Activated naive CD4-positive, alpha-beta T cell treated with anti-CD3 and anti-CD28 coated beads for 36 hours (primary cell): ENCODE results near the gene SHISA6. TPM values are rescaled to one million over a fixed set of nuclear protein-coding genes. Genes with fewer than 3 reads are reported as not detected.

Experiments used
- CTCF ChIA-PET: fragments of 350-600 bp; sonication (Branson Sonifier 250); formaldehyde crosslinking; loops from one replicate; lab custom pipeline; 2021; ENCODE audit warnings: antibody characterized with exemption; lab: Charles Lee
- DNase-seq: peaks from one replicate; pipeline ENCODE4 v3.0.0-alpha.2; 2020
- H3K27ac Mint-ChIP-seq: one replicate; pipeline ENCODE4 v1.8.0; 2021; ENCODE audit warnings: mild to moderate bottlenecking, mixed read lengths
- H3K27me3 Mint-ChIP-seq: one replicate; pipeline ENCODE4 v1.8.0; 2021; ENCODE audit warnings: low read depth, mixed read lengths
- H3K36me3 Mint-ChIP-seq: one replicate; pipeline ENCODE4 v1.8.0; 2021; ENCODE audit warnings: low read depth, mixed read lengths
- H3K4me1 Mint-ChIP-seq: one replicate; pipeline ENCODE4 v1.8.0; 2021; ENCODE audit warnings: low read depth, mixed read lengths
- H3K4me3 Mint-ChIP-seq: one replicate; pipeline ENCODE4 v1.8.0; 2021; ENCODE audit warnings: mild to moderate bottlenecking, moderate library complexity, mixed read lengths
- H3K9me3 Mint-ChIP-seq: one replicate; pipeline ENCODE4 v1.8.0; 2021; ENCODE audit warnings: mixed read lengths
- intact Hi-C: fragments of 100-400 bp; cut with micrococcal nuclease; formaldehyde crosslinking; loops from one replicate; pipeline ENCODE4 v1.15.1; 2023
- total RNA-seq, 2 experiments: library from RNA; stranded (reverse); gene quantifications; one replicate each; pipeline ENCODE4 v1.2.3, GENCODE V29; 2021

Gene SHISA6
- total RNA-seq, 2 experiments from 2014 or later, result not detected

- no peaks in the 10 kb centered on the region for H3K27me3 Mint-ChIP-seq
- H3K36me3 Mint-ChIP-seq, result no peaks in the 10 kb centered on the region
- CTCF ChIA-PET, result no interaction called here
- peaks cover 9% of the 10 kb centered on the region for H3K9me3 Mint-ChIP-seq
- H3K27ac Mint-ChIP-seq, result no peak overlapping the region
- no peaks in the 10 kb centered on the region for H3K4me1 Mint-ChIP-seq
- intact Hi-C loops, result no loop called here
- DNase-seq, result no peak
- H3K4me3 Mint-ChIP-seq, result no peak overlapping the region
These were observed 304.7 kb downstream of the SHISA6 start for GRCh38 chr17:11545696-11546095.

- H3K9me3 Mint-ChIP-seq, result peaks cover 4% of the 10 kb centered on the region
- no peaks in the 10 kb centered on the region for H3K4me1 Mint-ChIP-seq
- CTCF ChIA-PET, result no interaction called here
- no peak overlapping the region for H3K4me3 Mint-ChIP-seq
- no peak overlapping the region for H3K27ac Mint-ChIP-seq
- H3K27me3 Mint-ChIP-seq, result no peaks in the 10 kb centered on the region
- no peaks in the 10 kb centered on the region for H3K36me3 Mint-ChIP-seq
- intact Hi-C loops, result no loop called here
- DNase-seq, result no peak
These were observed 306.8 kb downstream of the SHISA6 start for GRCh38 chr17:11547853-11548252.

- no peak overlapping the region for H3K27ac Mint-ChIP-seq
- no peak for DNase-seq
- intact Hi-C loops, result no loop called here
- H3K36me3 Mint-ChIP-seq, result no peaks in the 10 kb centered on the region
- no peak overlapping the region for H3K4me3 Mint-ChIP-seq
- no peaks in the 10 kb centered on the region for H3K27me3 Mint-ChIP-seq
- H3K9me3 Mint-ChIP-seq, result peaks cover 4% of the 10 kb centered on the region
- H3K4me1 Mint-ChIP-seq, result no peaks in the 10 kb centered on the region
- CTCF ChIA-PET, result no interaction called here
These were observed 307.4 kb downstream of the SHISA6 start for GRCh38 chr17:11548398-11548797.

GRCh38 chr17:11550431-11550830 lies 309.4 kb downstream of the SHISA6 start:
- H3K27me3 Mint-ChIP-seq, result peaks cover 3% of the 10 kb centered on the region
- H3K36me3 Mint-ChIP-seq, result no peaks in the 10 kb centered on the region
- H3K9me3 Mint-ChIP-seq, result peaks cover 2% of the 10 kb centered on the region
- H3K27ac Mint-ChIP-seq, result no peak overlapping the region
- CTCF ChIA-PET, result interaction anchor here (0.6 kb wide), 1 partner anchor 1457 kb away, joined by 3 read pairs; no protein-coding TSS in a partner anchor
- no peaks in the 10 kb centered on the region for H3K4me1 Mint-ChIP-seq
- DNase-seq, result no peak
- H3K4me3 Mint-ChIP-seq, result no peak overlapping the region
- intact Hi-C loops, result no loop called here

GRCh38 chr17:11551442-11551841 lies 310.4 kb downstream of the SHISA6 start:
- CTCF ChIA-PET, result no interaction called here
- intact Hi-C loops, result no loop called here

GRCh38 chr17:11553135-11553534 lies 312.1 kb downstream of the SHISA6 start:
- intact Hi-C loops, result no loop called here
- no peak overlapping the region for H3K27ac Mint-ChIP-seq

More at GRCh38 chr17:11551442-11551841, 310.4 kb downstream of the SHISA6 start:
- H3K36me3 Mint-ChIP-seq, result no peaks in the 10 kb centered on the region
- H3K4me1 Mint-ChIP-seq, result no peaks in the 10 kb centered on the region
- H3K4me3 Mint-ChIP-seq, result no peak overlapping the region
- no peak overlapping the region for H3K27ac Mint-ChIP-seq
- peaks cover 2% of the 10 kb centered on the region for H3K9me3 Mint-ChIP-seq
- DNase-seq, result no peak
- H3K27me3 Mint-ChIP-seq, result peaks cover 3% of the 10 kb centered on the region

GRCh38 chr17:11554042-11554441 lies 313.0 kb downstream of the SHISA6 start:
- CTCF ChIA-PET, result no interaction called here
- DNase-seq, result no peak
- Mint-ChIP-seq H3K4me1 (no peaks in the 10 kb centered on the region), H3K27me3 (peaks cover 3% of the 10 kb centered on the region), H3K4me3 (no peak overlapping the region), H3K27ac (no peak overlapping the region), H3K36me3 (no peaks in the 10 kb centered on the region), H3K9me3 (peaks cover 2% of the 10 kb centered on the region)
- intact Hi-C loops, result no loop called here

More at GRCh38 chr17:11553135-11553534, 312.1 kb downstream of the SHISA6 start:
- DNase-seq, result no peak
- CTCF ChIA-PET, result no interaction called here
- Mint-ChIP-seq H3K9me3 (peaks cover 2% of the 10 kb centered on the region), H3K4me3 (no peak overlapping the region), H3K27me3 (peaks cover 3% of the 10 kb centered on the region), H3K4me1 (no peaks in the 10 kb centered on the region), H3K36me3 (no peaks in the 10 kb centered on the region)

GRCh38 chr17:11554542-11554941 lies 313.5 kb downstream of the SHISA6 start:
- no peak for DNase-seq
- H3K4me1 Mint-ChIP-seq, result no peaks in the 10 kb centered on the region
- intact Hi-C loops, result no loop called here
- CTCF ChIA-PET, result no interaction called here
- H3K27ac Mint-ChIP-seq, result no peak overlapping the region
- H3K9me3 Mint-ChIP-seq, result peaks cover 2% of the 10 kb centered on the region
- H3K36me3 Mint-ChIP-seq, result no peaks in the 10 kb centered on the region
- peaks cover 3% of the 10 kb centered on the region for H3K27me3 Mint-ChIP-seq
- no peak overlapping the region for H3K4me3 Mint-ChIP-seq

- H3K4me1 Mint-ChIP-seq, result no peaks in the 10 kb centered on the region
- H3K27me3 Mint-ChIP-seq, result peaks cover 3% of the 10 kb centered on the region
- no peak for DNase-seq
- H3K9me3 Mint-ChIP-seq, result no peaks in the 10 kb centered on the region
- no peak overlapping the region for H3K4me3 Mint-ChIP-seq
- H3K36me3 Mint-ChIP-seq, result no peaks in the 10 kb centered on the region
- no peak overlapping the region for H3K27ac Mint-ChIP-seq
- CTCF ChIA-PET, result no interaction called here
- intact Hi-C loops, result no loop called here
These were observed 314.5 kb downstream of the SHISA6 start for GRCh38 chr17:11555530-11555929.

- no peaks in the 10 kb centered on the region for H3K4me1 Mint-ChIP-seq
- H3K9me3 Mint-ChIP-seq, result no peaks in the 10 kb centered on the region
- intact Hi-C loops, result no loop called here
- H3K27ac Mint-ChIP-seq, result no peak overlapping the region
- peaks cover 3% of the 10 kb centered on the region for H3K27me3 Mint-ChIP-seq
- DNase-seq, result no peak
- CTCF ChIA-PET, result no interaction called here
- H3K4me3 Mint-ChIP-seq, result no peak overlapping the region
- no peaks in the 10 kb centered on the region for H3K36me3 Mint-ChIP-seq
These were observed 316.9 kb downstream of the SHISA6 start for GRCh38 chr17:11557727-11558452.

- no peak for DNase-seq
- Mint-ChIP-seq H3K27me3 (peaks cover 3% of the 10 kb centered on the region), H3K36me3 (no peaks in the 10 kb centered on the region), H3K27ac (no peak overlapping the region), H3K9me3 (no peaks in the 10 kb centered on the region), H3K4me1 (no peaks in the 10 kb centered on the region), H3K4me3 (no peak overlapping the region)
- CTCF ChIA-PET, result no interaction called here
- intact Hi-C loops, result no loop called here
These were observed 317.7 kb downstream of the SHISA6 start for GRCh38 chr17:11558681-11559234.

- intact Hi-C loops, result no loop called here
- Mint-ChIP-seq H3K27me3 (peaks cover 3% of the 10 kb centered on the region), H3K9me3 (no peaks in the 10 kb centered on the region), H3K4me3 (no peak overlapping the region), H3K36me3 (no peaks in the 10 kb centered on the region), H3K4me1 (no peaks in the 10 kb centered on the region), H3K27ac (no peak overlapping the region)
- no peak for DNase-seq
- CTCF ChIA-PET, result no interaction called here
These were observed 318.6 kb downstream of the SHISA6 start for GRCh38 chr17:11559601-11560000.

- CTCF ChIA-PET, result no interaction called here
- Mint-ChIP-seq H3K27ac (no peak overlapping the region), H3K27me3 (no peaks in the 10 kb centered on the region), H3K4me1 (no peaks in the 10 kb centered on the region), H3K4me3 (no peak overlapping the region), H3K36me3 (no peaks in the 10 kb centered on the region), H3K9me3 (no peaks in the 10 kb centered on the region)
- intact Hi-C loops, result no loop called here
- DNase-seq, result no peak
These were observed 320.3 kb downstream of the SHISA6 start for GRCh38 chr17:11561281-11561680.
